Lower lobe of right lung (tissue), 2 donors: ENCODE data around the gene HECTD1. TPM values are rescaled to one million over a fixed set of nuclear protein-coding genes. Genes with fewer than 3 reads are reported as not detected.

ENCODE experiments used
- ATAC-seq, 2 donors: fragments of 200-7000 bp; cut with Tn5 transposase; one replicate each; pipeline ENCODE4 v1.9.1; 2020 to 2022; ENCODE audit warnings: mild to moderate bottlenecking in 2 of 2, moderate library complexity in 2 of 2
- DNase-seq: peaks from one replicate; pipeline ENCODE4 v3.0.0-alpha.2; 2020
- H3K27ac ChIP-seq: fragments of 200-600 bp; one replicate; pipeline ENCODE4 v1.8.0; 2022
- H3K27me3 ChIP-seq: fragments of 200-600 bp; one replicate; pipeline ENCODE4 v1.8.0; 2022; ENCODE audit warnings: low read depth
- H3K36me3 ChIP-seq: fragments of 200-600 bp; one replicate; pipeline ENCODE4 v1.8.0; 2022; ENCODE audit warnings: mild to moderate bottlenecking
- H3K4me1 ChIP-seq: fragments of 200-600 bp; one replicate; pipeline ENCODE4 v1.8.0; 2022
- H3K4me3 ChIP-seq: fragments of 200-600 bp; one replicate; pipeline ENCODE4 v1.8.0; 2022; ENCODE audit warnings: mild to moderate bottlenecking
- H3K9me3 ChIP-seq: fragments of 200-600 bp; one replicate; pipeline ENCODE4 v1.8.0; 2022
- CTCF ChIP-seq: fragments of 200-600 bp; IDR thresholded peaks from one replicate; pipeline ENCODE4 v1.8.0; 2022; ENCODE audit warnings: antibody characterized with exemption, mild to moderate bottlenecking
- intact Hi-C: fragments of 100-400 bp; cut with DNase I; formaldehyde crosslinking; loops from one replicate; pipeline ENCODE4 v1.11.0; 2022
- total RNA-seq: library from RNA; stranded (reverse); fragmentation: NEBNext Ultra II Directional; extraction: Animal tissue kit (Norgen Biotek cat#: 25700); gene quantifications from one replicate; pipeline ENCODE4 v1.2.1, GENCODE V29; 2021
- donor health status: DM: no; HTN: yes; CAD: no; lungs with severe emphysema.

HECTD1 gene
- total RNA-seq, 1 donor from 2014 or later: 166 TPM

- Histone ChIP-seq H3K36me3 (peaks cover under 1% of the 10 kb centered on the region), H3K9me3 (no peaks in the 10 kb centered on the region), H3K27ac (peak overlapping the region; percentile 100), H3K4me3 (peak overlapping the region; percentile 94), H3K4me1 (peaks cover 34% of the 10 kb centered on the region), H3K27me3 (no peaks in the 10 kb centered on the region)
- TF ChIP-seq CTCF: no peak
- no peak for DNase-seq
- no peak for ATAC-seq
- intact Hi-C loops: no loop called here
These were observed 1.2 kb upstream of the HECTD1 start for GRCh38 chr14:31208546-31209424.

GRCh38 chr14:31207287-31207754, 272 bp downstream of the HECTD1 start:
- Histone ChIP-seq H3K27me3 (no peaks in the 10 kb centered on the region), H3K4me3 (peak overlapping the region; percentile 94), H3K4me1 (peaks cover 34% of the 10 kb centered on the region), H3K36me3 (peaks cover 15% of the 10 kb centered on the region), H3K9me3 (no peaks in the 10 kb centered on the region), H3K27ac (peak overlapping the region; percentile 100)
- DNase-seq (no peak), ATAC-seq (peak; percentile 81 to 83)
- no peak for TF ChIP-seq CTCF
- intact Hi-C loops: no loop called here

GRCh38 chr14:31206536-31207286, 882 bp downstream of the HECTD1 start:
- peak; percentile 57 for DNase-seq
- no peaks in the 10 kb centered on the region for H3K27me3 ChIP-seq
- TF ChIP-seq CTCF: no peak
- intact Hi-C loops: no loop called here
- peaks cover 20% of the 10 kb centered on the region for H3K36me3 ChIP-seq
- H3K4me3 ChIP-seq: peak overlapping the region; percentile 94
- H3K4me1 ChIP-seq: peaks cover 34% of the 10 kb centered on the region
- peak; percentile 37 to 46 for ATAC-seq
- H3K9me3 ChIP-seq: no peaks in the 10 kb centered on the region
- H3K27ac ChIP-seq: peak overlapping the region; percentile 100

- H3K27me3 ChIP-seq: no peaks in the 10 kb centered on the region
- peaks cover 29% of the 10 kb centered on the region for H3K36me3 ChIP-seq
- H3K4me3 ChIP-seq: peak overlapping the region; percentile 94
- DNase-seq (no peak), ATAC-seq (no peak)
- peaks cover 40% of the 10 kb centered on the region for H3K4me1 ChIP-seq
- TF ChIP-seq CTCF: no peak
- intact Hi-C loops: no loop called here
- H3K9me3 ChIP-seq: no peaks in the 10 kb centered on the region
- H3K27ac ChIP-seq: peak overlapping the region; percentile 100
These were observed 1.7 kb downstream of the HECTD1 start for GRCh38 chr14:31205681-31206535.
